ENCODE measurements around the gene LNPEP. TPM values are rescaled to one million over a fixed set of nuclear protein-coding genes. Genes with fewer than 3 reads are reported as not detected.

Gene LNPEP
- total RNA-seq, 3 donors from 2014 or later: 64.6 to 71.2 (median 65.1) TPM

DNA sequence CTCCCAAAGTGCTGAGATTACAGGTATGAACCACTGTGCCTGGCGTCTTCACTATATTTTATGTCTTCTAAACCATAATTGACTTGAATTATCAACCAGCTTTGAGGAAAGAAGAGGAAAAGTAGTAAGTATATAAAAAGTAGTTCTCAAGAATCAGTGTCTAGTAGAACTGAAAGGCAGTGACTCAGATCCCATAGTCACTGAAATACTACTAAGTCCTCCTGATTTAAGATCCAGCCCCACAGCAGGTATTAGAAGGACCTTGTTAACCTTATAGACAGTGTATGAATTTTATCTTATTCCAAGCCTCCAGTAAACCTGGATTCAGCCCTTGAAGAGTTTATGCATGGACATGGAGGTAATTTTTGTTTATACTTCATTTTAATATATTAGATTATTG lies 31.5 kb downstream of the LNPEP start:
- Histone ChIP-seq H3K27me3 (no peaks in the 10 kb centered on the region), H3K4me3 (no peak overlapping the region), H3K27ac (no peak overlapping the region), H3K9me3 (no peaks in the 10 kb centered on the region), H3K36me3 (no peaks in the 10 kb centered on the region), H3K4me1 (no peaks in the 10 kb centered on the region)
- TF ChIP-seq POLR2A (IDR thresholded peaks at IDR 0.05) (no peak), POLR2AphosphoS5 (IDR thresholded peaks at IDR 0.05) (no peak)
- TF ChIP-seq, protein P1, sequence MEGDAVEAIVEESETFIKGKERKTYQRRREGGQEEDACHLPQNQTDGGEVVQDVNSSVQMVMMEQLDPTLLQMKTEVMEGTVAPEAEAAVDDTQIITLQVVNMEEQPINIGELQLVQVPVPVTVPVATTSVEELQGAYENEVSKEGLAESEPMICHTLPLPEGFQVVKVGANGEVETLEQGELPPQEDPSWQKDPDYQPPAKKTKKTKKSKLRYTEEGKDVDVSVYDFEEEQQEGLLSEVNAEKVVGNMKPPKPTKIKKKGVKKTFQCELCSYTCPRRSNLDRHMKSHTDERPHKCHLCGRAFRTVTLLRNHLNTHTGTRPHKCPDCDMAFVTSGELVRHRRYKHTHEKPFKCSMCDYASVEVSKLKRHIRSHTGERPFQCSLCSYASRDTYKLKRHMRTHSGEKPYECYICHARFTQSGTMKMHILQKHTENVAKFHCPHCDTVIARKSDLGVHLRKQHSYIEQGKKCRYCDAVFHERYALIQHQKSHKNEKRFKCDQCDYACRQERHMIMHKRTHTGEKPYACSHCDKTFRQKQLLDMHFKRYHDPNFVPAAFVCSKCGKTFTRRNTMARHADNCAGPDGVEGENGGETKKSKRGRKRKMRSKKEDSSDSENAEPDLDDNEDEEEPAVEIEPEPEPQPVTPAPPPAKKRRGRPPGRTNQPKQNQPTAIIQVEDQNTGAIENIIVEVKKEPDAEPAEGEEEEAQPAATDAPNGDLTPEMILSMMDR (IDR thresholded peaks at IDR 0.05): no peak
- intact Hi-C loops (cut with DNase I; ENCODE audit: low total_unique reads): no loop called here
- no peak for DNase-seq (ENCODE audit: low spot score in 2 of 2)

DNA sequence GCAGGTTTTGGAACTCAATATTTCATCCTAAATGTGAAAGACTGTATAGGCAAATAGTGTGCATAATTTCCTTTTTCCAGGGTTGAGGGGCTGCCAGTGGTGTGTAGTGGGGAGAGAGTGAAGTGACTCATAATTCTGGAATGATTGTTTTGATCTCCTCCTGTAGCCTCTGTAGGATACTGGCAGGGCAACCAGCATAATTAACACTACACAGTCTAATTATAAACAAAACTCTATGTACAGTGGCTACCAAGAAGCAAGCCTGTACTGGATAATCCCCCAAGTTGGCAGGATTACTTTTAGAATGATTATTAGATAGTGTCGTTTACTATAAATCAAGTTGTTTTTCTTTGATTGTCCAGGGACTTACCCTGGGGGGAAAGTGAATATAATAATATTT lies 32.2 kb downstream of the LNPEP start:
- Histone ChIP-seq H3K27me3 (no peaks in the 10 kb centered on the region), H3K4me1 (no peaks in the 10 kb centered on the region), H3K36me3 (no peaks in the 10 kb centered on the region), H3K4me3 (no peak overlapping the region), H3K9me3 (no peaks in the 10 kb centered on the region), H3K27ac (peak overlapping the region in 1 of 2 donors; percentile 12)
- no peak for DNase-seq (ENCODE audit: low spot score in 2 of 2)
- TF ChIP-seq POLR2A (IDR thresholded peaks at IDR 0.05) (no peak), POLR2AphosphoS5 (IDR thresholded peaks at IDR 0.05) (no peak)
- TF ChIP-seq, protein P1 (IDR thresholded peaks at IDR 0.05): no peak
- intact Hi-C loops (cut with DNase I; ENCODE audit: low total_unique reads): no loop called here

DNA sequence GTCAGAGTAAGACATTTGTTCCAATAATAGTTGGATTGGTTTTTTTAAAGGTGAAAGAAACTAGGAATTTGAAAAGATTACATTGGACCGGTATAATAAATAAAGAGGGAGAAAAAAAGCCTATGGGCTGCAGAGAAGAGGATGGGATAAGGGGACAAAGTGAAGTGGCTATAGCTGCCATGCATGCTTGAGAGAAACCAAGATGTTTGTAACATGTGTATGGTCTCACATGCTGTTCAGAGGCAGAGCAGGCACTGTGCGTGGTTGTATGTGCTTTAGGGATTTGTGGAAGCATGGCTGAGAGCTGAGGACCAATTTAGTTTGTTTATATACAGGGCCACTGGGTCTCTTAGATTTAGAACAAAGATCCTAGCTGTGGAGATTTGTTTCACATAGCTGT lies 32.7 kb downstream of the LNPEP start:
- Histone ChIP-seq H3K27ac (peak overlapping the region in 1 of 2 donors; percentile 12), H3K4me3 (no peak overlapping the region)

DNA sequence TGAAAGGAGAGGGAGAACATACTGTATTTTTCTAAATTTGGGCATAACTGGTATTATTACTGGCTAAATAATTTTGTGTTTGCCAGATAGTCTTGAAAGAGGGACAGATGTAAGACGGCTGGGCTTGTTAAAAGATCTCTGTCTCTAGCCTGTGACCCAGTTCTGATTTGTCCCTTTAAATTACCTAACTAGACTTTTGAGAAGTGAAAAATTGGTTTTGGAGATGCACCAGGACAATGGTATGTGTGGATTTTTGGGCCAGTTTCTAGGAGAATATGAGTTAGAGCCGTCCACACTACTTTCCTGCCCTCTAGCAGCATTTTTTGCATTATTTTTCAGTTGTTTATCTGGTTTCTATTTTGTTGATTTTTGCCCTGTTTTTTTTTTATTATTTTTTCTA lies 33.5 kb downstream of the LNPEP start:
- Histone ChIP-seq H3K4me1 (no peaks in the 10 kb centered on the region), H3K36me3 (no peaks in the 10 kb centered on the region), H3K4me3 (no peak overlapping the region), H3K27me3 (no peaks in the 10 kb centered on the region), H3K27ac (no peak overlapping the region), H3K9me3 (no peaks in the 10 kb centered on the region)
- DNase-seq (ENCODE audit: low spot score in 2 of 2): no peak
- intact Hi-C loops (cut with DNase I; ENCODE audit: low total_unique reads): no loop called here
- TF ChIP-seq POLR2A (IDR thresholded peaks at IDR 0.05) (no peak), POLR2AphosphoS5 (IDR thresholded peaks at IDR 0.05) (no peak)
- TF ChIP-seq, protein P1 (IDR thresholded peaks at IDR 0.05): no peak

More for the DNA sequence above, 32.7 kb downstream of the LNPEP start:
- intact Hi-C loops (cut with DNase I; ENCODE audit: low total_unique reads): no loop called here
- Histone ChIP-seq H3K4me1 (no peaks in the 10 kb centered on the region), H3K27me3 (no peaks in the 10 kb centered on the region), H3K36me3 (no peaks in the 10 kb centered on the region), H3K9me3 (no peaks in the 10 kb centered on the region)
- TF ChIP-seq, protein P1 (IDR thresholded peaks at IDR 0.05): no peak
- no peak for TF ChIP-seq POLR2A (IDR thresholded peaks at IDR 0.05)
- no peak for TF ChIP-seq POLR2AphosphoS5 (IDR thresholded peaks at IDR 0.05)
- DNase-seq (ENCODE audit: low spot score in 2 of 2): no peak

DNA sequence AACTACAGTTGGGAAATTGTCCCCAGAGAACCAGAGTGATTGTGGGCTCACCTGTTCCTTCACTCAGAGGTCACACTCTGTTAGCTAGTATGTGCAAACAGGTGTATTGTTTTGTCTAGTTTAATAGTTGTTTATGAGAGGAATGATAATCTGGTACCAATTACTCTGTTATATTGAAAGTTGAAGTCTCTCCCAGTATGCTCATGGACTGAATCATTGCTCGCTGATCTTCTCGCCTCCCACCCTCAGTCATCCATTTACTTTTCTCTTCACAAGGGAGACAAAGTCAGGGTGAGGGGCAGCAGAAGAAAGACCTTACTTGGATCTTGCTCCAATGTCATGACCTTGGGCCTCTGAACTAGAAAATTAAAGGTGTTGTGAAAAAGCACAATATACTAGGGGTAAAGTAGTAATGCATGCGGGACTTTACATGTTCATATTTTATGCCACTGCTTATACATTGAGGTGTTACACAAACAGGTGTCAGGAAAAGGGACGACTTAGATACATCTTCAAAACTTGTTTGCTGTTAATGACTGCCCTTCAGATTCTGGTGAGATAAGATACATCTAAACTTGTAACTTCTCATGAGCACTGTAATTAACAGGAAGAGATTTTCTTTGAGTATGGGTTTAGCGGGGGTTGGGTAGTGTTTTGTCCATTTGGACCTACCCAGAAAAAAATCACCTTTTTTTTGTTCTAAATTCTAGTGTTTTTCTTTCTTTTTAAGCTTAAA lies 36.9 kb downstream of the LNPEP start:
- intact Hi-C loops (cut with DNase I; ENCODE audit: low total_unique reads): no loop called here
- no peaks in the 10 kb centered on the region for H3K36me3 ChIP-seq
- H3K27ac ChIP-seq: no peak overlapping the region
- DNase-seq (ENCODE audit: low spot score in 2 of 2): no peak
- H3K4me1 ChIP-seq: no peaks in the 10 kb centered on the region
- TF ChIP-seq POLR2AphosphoS5 (IDR thresholded peaks at IDR 0.05) (no peak), POLR2A (IDR thresholded peaks at IDR 0.05) (no peak)
- TF ChIP-seq, protein P1 (IDR thresholded peaks at IDR 0.05): no peak
- H3K4me3 ChIP-seq: no peak overlapping the region
- H3K27me3 ChIP-seq: no peaks in the 10 kb centered on the region
- H3K9me3 ChIP-seq: no peaks in the 10 kb centered on the region

All from breast epithelium (tissue), 4 donors.